Activated CD8-positive, alpha-beta memory T cell treated with anti-CD3 and anti-CD28 coated beads for 4 hours (primary cell): Measurements from ENCODE around the gene SMIM45.

Experiments
- DNase-seq, 2 donors: peaks; one replicate each; pipeline ENCODE4 v3.0.0-alpha.2; 2020; ENCODE audit warnings: low read depth in 2 of 2

SMIM45 gene

DNA sequence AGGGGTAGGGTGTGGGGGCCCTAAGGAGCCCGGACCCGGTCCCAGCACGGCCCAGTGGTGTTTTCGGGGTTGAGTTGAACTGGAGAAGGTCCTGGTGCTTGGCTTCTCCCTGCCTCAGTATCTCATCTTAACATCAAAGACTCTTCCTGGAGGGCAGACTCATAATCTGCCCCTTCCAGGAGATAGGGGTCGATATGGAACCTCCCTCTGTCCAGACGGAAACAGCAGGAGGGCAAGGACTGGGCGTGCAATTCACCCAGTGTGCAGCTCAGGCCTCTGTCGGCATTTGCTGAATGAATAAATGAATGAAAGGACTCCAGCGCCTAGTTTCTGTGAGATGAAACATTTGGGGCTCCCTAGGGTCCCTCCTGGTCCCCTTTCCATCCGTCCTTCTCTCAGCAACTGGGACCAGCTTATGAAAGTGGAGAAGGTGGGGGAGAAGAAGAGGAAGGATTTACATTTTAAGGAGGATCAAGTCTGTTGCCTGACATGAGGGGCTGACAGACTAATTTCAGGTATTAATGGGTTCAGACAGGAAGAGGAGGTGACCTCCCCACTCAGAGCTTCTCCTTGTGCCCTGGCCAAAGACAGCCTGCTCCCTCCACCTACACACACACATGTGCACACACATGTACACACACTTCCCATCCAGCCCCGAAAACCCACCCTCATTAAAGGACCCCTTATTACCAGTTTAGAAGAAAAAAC lies 36.0 kb upstream of the SMIM45 start:
- DNase-seq, result no peak

DNA sequence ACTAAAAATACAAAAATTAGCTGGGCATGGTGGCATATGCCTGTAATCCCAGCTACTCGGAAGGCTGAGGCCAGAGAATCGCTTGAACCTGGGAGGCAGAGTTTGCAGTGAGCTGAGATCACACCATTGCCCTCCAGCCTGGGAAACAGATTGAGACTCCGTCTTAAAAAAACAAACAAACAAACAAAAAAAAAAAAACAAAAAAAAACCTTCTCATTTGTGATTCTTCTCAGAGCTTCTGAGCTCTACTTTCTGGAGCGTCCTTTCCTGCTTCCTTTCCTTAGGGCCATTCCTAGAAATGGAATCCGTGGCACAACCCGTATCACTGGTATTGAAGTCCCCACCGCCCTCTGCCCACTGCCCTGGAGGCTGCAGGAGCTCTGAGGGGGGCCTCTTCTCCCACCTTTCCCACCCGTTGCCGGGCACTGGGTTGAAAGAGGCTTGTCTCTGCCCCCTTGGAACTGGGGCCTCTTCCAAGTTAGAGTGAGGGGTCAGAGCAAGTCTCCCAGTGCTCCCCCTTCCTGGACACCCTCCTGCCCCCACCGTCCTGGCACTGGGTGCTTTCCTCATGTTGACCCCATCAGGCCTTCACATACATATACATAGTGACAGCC lies 35.1 kb upstream of the SMIM45 start:
- no peak for DNase-seq

DNA sequence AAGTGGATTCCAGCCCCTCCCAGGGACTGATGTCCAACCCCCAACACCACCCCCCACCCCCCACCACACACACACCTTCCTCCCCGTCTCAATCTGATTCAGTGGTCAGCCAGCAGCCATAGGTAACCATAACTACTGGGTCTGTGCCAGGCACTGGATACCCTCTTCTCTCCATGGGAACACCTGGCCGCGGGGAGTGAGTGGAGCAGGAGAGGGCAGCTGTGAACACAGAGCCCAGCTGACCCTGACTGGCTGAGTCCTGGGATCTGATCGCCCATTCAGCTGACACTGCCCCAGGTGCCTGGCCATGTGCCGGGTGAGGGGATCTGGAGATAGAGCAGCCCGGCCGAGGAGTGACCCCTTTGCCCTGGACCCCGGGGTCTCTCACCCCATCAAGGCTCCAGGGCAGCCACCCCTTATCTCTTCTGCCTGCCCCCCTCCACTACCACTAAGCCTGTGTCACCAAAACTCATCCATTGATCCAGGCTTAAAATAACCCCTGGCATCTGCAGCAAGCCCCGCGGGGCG lies 34.5 kb upstream of the SMIM45 start:
- no peak for DNase-seq

DNA sequence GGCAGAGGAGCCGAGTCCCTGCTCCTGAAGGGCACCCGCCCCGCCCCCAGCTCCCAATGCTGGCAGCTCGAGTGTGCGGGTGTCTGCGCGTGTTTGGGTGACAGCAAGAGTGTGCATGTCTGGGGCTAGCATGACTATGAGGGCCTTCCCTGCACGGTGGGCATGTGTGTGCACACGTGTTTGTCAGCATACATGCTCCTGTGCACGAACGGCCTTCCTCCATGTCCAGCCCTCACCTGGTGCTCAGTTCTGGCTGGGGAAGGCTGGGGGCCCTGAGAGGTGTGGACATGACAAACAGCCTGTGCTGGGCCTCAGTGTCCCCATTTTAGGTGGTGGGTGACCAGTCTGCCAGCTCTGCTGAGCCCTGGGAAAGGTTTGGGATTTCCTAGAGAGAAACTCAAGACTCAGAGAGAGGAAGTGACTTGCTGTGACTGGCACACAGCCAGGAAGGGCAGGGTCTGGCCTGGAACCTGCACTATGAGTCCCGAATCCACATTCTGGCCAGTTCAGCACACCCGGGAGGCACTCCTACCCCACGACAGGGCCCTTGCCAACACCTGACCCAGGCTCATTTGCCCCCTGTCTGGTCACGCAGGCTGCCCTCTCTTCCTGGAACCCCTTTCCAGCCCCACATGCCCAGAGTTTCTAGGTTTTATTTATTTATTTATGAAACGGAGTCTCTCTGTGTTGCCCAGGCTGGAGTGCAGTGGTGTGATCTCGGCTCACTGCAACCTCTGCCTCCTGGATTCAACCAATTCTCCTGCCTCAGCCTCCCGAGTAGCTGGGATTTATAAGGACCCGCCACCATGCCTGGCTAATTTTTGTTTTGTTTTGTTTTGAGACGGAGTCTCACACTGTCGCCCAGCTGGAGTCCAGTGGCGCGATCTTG lies 33.8 kb upstream of the SMIM45 start:
- no peak for DNase-seq

DNA sequence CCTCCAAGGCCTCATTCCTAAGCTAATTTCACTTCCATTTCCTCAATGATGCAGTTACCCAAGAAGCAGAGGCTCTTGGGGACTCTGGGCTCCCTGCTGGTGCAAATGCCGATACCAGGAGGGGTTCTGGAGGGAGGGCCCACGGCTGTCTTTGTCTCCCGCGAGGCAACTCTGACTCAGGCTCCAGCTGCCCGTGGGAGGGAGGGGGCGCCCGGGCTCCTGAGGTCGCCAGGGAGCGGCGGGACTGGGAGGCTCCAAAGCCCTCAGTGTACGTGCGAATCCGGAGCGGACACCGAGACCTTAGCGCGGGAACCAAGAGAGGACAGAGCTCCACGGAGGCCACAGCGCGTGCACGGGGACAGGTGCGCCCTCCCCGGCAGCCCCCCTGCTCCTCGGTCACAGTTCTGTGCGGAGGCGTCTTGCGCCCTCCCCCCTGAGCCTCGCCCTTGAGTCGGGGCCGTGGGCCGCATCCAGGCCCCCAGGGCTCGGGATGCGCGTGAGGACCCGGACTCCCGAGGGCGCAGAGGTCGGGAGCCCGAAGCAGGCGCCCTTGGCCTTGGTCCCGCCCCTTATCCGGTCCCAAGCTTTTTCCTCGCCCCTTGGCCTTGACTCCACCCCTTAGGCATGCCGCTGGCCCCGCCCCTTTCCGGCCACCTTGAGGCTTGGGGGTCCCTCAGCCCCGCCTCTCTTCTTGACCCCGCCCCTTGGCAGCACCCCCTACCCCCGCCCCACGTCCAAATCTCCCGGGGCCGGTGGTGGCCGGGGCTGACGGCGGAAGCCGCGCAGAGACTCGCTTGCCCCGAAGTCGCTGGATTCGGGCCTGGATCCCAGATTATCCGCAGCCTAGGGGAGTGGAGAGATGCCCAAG lies 32.4 kb upstream of the SMIM45 start:
- no peak for DNase-seq

DNA sequence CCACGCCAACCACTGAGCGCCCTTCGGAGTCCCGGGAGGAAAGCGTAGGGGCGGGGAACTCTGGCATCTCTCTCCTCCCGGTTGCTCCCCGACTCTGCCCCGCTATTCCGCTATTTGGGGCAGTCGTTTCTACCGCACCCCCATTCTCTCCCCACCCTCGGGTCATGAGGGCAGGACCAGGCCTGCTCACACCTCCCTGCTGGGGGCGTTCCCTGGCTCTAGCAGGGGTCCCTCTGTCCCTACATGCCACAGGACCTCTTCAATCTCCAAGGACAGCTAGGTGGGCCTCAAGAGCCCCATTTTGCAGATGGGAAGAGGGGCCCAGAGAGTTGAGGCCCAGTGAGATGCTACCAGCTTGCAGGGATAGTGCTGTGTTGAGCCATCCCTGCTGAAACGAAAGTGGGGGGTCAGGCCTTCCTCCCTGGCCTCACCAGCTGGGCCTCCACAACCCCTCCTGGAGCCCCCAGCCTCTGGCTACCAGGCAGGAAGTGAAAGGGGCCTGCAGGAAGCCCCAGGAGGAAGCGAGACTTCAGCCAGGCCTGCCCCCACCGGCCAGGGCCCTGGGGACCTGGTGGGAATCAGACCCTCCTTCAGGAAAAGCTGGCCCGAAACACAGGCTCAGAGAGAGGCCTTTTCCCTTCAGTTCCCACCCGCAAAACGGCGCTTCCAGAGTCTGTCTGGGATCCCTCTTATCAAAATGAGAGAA lies 31.5 kb upstream of the SMIM45 start:
- no peak for DNase-seq

DNA sequence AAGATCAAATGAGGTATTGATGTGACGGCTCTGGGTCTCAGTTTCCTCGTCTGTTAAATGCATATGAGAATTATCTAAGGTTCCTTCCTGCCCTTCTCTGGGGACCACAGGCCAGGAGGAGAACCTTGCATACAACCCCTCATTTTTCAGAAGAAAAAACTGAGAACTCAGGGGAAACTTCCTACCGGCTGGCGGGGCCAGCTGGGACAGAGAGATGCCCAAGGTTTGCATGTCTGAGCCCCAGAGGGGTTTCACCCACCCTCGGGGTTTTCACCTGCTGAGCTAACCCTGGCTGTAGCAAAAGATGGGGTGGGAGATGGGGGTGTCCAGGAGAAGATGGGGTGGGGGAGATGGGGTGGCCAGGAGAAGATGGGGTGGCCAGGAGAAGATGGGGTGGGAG lies 29.6 kb upstream of the SMIM45 start:
- no peak for DNase-seq

DNA sequence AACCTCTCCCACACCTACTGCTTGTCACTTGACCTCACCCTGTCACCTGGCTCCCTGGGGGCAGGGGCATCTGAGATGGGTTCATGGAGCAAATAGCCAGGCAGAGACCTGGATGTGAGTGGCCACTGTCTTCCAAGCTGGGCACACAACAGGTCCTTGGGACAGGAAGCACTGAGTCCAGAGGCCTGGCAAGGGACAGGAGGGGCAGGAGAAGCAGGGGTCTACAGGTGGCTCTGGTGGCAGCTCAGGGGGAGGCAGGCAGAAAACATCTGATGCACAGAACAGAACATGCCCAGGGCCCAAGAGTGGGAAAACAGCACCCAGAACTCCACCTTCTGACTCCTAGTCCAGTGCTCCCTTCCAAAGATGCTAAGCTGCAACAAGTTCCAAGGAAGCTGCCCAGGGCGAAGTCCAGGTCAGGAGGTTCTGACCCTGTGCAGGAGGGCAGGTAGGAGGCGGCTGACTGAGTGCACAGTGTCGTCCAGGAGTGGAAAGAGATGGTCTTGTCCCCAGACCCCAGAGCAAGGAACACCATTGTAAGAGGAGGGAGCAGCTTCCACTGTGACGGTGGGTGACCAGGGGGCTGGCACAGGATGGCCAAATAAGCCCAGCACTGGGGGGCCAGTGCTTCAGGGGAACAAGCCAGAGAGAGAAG lies 28.9 kb upstream of the SMIM45 start:
- DNase-seq, result no peak

DNA sequence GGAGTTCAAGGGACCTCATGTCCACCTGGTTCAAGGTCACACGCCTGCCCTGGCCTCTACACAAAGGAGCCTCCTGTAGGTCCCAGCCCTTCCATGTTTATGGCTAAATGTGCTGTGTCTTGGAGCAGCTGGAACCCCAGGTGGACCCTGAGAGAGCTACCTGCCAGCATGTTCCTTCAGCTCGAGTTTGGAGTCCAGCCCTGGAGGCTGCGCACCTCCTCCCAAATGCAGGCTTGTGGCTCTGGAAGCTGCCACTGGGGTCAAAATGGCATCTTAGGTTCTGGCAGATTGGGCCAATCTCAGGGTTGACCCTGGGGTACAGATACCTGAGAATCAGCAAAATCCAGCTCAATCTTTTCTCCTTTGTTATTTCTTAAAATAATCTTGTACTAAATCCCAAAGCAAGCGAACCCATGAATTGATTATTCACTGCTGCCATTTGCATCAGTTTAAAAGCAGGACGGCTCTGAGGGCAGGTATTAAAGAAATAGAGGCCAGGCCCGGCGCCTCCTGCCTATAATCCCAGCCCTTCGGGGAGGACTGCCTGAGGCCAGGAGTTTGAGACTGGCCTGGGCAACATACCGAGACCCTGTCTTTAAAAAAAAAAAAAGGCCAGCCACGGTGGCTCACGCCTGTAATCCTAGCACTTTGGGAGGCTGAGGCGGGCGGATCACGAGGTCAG lies 28.2 kb upstream of the SMIM45 start:
- DNase-seq, result no peak

DNA sequence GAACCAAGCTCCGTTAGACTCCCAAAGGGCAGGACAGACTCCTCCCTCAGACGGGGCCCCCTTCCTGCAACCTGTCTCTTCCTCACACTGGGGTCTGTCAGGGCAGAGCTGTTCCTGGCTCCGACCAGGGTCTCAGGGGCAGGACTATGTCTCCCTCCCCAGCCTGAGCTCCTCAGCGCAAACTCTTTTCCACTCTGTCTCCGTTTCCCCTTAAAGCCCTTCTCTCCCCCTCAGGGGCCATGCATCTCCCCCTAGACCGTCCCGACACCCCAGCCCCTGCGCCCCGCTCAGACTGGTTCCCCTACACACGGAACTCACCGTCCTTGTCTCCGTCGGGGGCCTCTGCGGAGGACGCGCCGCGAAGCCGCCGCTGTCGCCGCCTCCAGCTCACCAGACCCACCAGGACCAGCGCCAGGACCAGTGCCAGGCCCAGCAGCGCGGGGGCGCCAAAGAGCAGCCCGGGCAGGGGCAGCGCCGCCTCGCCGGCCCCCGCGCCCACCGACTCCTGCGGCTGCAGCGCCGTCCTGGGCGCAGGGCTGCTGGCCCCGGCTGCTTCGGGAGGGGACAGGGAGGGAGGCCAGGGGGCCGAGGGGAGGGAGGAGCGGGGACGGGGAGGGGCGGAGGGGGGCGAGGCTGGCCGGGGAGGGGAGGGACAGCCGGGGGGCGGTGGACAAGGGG lies 26.0 kb upstream of the SMIM45 start:
- DNase-seq, result peak; percentile 52 to 68

DNA sequence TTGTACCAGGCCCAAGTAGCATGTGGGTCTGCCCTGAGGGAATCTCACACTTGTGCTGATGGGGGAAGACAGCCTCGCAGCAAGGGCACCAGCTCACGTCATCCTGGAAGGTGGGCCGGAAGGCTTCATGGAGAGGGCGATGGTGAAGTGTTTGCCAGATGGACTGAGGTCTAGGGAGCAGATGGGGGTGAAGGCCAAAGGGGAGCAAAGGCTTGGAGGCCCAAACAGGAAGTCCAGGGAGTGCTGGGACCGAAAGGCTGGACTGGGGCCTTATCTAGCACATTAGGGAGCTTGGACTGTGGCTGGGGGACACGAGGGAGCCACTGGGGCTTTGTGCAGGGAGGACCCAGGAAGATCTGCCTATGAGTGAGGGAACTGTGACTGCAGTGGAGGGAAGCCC lies 24.1 kb upstream of the SMIM45 start:
- DNase-seq, result no peak

DNA sequence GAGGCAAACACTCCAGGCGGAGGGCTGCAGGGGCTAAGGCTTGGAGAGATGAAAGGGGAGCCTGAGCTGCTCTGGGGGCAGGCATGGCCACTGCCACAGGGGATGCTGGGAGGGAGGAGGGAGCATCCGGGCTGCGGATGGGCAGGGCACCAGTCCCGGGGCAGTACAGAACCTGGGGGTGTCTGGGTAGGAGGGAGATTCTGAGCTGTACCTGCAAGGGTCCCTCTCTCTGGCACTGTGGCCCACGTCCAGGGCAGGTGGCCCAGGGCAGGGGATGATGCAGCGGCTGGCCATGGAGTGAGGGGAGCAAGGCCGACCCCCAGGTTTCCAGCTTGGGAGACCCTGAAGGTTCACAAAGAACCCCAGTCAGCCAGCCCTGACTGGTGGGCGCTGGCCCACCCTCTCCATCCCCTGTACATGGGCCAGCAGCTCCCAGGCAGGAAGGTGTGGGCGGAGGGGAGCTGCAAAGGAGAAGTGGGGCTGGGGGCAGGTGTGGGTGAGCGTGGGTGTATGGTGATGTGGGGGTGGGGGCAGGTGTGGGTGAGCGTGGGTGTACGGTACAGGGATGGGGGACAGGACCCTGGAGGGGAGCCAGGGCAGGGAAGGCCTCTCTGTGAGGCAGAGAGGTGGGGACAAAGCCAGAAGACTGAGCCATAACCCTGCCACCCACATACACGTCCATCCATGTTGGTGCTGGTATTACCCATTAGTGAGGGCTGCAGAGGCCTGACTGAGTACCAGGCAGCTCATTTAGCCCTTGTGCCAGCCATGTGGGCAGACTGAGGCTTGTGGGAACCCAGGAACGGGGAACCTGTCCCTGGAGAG lies 23.1 kb upstream of the SMIM45 start:
- no peak for DNase-seq

DNA sequence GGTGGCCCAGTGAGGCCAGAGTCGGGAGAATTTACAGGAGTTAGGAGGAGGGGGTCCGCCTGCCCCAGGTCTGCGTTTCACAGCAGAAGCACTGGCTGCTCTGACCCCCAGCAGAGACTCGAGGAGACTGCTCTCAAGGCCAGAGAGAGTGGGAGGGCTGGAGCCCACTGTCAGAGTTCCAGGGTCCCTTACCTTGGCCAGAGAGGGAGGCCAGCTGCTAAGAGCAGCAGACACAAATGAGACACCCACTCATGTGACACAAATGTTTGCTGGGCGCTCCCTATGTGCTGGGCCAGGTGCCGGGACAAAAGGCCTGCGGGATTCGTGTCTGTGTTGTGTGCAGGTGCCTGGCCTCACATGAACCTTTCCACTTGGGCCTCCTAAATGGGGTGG lies 22.5 kb upstream of the SMIM45 start:
- no peak for DNase-seq

DNA sequence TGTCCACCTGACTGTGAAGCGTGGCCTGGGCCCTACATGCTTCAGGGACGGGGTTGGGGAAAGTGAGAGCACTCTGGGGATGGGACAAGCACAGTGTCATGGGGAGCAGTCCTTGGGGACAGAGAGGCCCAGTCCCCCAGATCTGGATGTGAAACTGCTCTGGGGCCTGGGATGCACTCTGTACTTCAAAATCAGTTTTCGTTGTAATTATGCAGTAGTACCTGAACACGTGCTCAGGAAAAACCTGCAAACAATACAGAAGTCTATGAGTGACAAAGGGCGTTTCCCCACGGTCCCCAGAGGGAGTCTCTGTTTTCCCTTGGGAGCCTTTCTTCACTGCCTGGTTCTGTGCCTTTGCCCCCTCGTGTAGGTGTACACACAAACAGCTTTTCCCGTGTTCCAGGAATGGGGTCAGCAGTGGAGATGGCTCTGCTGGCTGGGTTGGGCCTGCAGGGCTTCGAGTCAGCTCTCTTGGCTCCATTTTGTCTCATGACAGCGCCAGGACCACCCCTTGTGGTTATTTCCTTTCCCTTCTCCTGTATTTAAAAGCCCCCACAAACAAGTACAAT lies 20.2 kb upstream of the SMIM45 start:
- no peak for DNase-seq

DNA sequence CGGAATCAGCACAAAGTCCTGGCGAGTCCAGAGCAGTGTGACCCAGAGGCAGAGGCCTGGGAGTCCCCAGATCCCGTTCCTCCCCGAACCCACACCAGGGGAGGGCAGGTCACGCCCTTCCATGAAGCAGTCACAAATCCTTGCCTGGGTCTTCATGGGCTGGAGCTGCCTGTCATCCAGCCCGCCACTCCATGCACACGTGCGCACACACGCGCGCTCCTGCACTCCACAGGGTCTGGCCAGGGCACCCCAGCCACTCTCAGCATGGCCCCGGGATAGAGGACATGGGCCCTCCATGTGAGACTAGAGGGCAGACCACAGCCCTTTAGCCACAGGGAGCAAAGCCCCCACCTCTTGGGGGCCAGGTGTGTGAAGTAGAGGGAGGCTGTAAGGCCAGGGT lies 19.6 kb upstream of the SMIM45 start:
- DNase-seq, result no peak

DNA sequence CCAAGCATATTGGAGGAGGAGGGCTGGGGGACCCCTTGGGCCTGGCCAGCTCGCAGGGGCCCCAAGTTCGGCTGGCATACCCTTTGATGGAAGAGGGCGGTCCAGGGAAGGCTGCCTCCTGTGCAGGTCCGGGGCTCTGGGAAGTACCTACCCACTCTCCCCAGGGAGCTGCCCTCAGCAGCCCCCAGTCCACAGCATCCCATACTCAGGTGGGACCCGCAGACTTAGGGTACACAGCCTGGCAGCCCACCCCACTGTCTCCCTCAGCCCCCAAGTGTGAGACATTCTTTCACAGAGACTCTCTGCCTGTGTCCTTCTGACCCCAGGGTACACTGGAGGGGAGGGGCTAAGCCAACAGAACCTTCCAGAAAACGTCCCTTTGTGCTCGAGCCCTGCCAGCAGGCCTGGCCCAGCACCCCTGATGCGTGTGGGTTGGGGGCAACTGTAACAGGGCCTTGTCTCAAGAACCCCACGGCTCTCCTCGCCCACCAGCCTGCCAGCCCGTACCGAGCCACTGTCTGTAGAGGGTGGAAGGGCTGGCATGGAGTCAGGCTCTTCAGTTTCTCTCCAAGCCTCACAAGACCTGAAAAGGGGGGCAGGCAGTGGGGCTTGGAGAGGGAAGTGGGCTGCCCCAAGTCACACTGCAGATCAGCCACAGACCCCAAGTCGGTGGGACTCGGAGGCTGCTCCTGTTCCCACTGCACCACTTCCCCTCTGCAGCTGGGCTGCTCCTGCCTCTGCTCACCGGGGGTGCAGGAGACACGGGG lies 18.4 kb upstream of the SMIM45 start:
- DNase-seq, result no peak

DNA sequence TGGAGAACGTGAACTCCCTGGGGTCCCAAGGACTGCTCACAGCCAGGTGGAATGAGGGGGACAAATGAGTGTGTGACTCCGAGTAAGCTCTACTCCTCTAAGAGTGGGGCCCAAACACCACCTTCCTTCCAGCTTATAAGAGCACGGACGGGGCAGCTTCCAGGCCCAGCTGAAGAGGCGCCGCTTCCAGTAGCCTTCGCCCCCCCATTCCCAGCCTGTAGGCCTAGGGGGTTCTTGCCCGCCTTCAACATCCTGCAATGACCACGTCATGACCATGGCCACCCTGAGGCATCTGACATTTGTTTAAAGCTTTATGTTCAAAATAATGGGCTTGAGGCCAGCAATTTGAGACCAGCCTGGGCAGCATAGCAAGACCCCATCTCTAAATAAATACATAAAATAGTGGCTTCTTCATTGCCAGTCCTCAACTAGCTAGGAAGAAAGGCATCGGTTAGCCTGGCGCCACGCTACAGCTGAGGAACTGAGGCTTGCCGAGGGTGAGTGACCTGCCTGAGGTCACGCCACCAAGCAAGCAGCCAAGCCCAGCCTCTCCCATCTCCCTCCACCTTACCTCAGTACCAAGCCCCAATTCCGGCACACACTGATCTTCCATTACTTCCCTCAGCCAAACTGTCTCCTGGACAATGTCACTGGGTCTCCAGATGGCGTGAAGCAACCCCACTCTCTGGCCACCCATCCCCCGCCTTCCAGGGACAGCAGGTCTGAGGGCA lies 17.5 kb upstream of the SMIM45 start:
- no peak for DNase-seq
